SU-DHL-6 (cell line): Measurements from ENCODE around the gene TAX1BP1.

Experiments used
- H2AFZ ChIP-seq: fragments of 200-600 bp; sonication (generic); 2 replicates; pipeline ENCODE4 v1.6.1; 2014; ENCODE audit warnings: low read depth, mild to moderate bottlenecking, moderate library complexity, mixed read lengths, antibody characterized with exemption, low read length; ENCODE audit not compliant: severe bottlenecking
- H3F3A ChIP-seq: fragments of 200-600 bp; shearing (Covaris generic); 2 replicates; pipeline ENCODE4 v1.6.0; 2016; ENCODE audit warnings: antibody characterized with exemption, mild to moderate bottlenecking; ENCODE audit not compliant: insufficient read depth
- H3K27ac ChIP-seq: fragments of 200-600 bp; sonication (generic); 2 replicates; pipeline ENCODE4 v1.5.1; 2016; ENCODE audit warnings: low read depth, mild to moderate bottlenecking, low read length, moderate library complexity, mixed read lengths
- H3K27me3 ChIP-seq: fragments of 200-600 bp; sonication (generic), shearing (Covaris generic); 2 replicates; pipeline ENCODE4 v1.6.0; 2014; ENCODE audit warnings: mild to moderate bottlenecking, low read length
- H3K36me3 ChIP-seq: fragments of 200-600 bp; sonication (generic); 2 replicates; pipeline ENCODE4 v1.6.1; 2014; ENCODE audit warnings: mild to moderate bottlenecking, low read length, mixed read lengths
- H3K4me2 ChIP-seq: fragments of 300-600, 200-600 bp; shearing (Covaris generic), sonication (generic); 2 replicates; pipeline ENCODE4 v1.6.0; 2014; ENCODE audit warnings: low read length, low read depth, mild to moderate bottlenecking; ENCODE audit not compliant: poor library complexity, severe bottlenecking
- H3K4me3 ChIP-seq: fragments of 200-600 bp; sonication (generic); 2 replicates; pipeline ENCODE4 v1.5.1; 2014; ENCODE audit warnings: antibody characterized with exemption, low read length, mild to moderate bottlenecking, mixed read lengths; ENCODE audit not compliant: insufficient read depth, poor library complexity, severe bottlenecking
- H3K79me2 ChIP-seq: fragments of 200-600 bp; sonication (generic); 2 replicates; pipeline ENCODE4 v1.6.1; 2014; ENCODE audit warnings: mild to moderate bottlenecking, low read length, moderate library complexity; ENCODE audit not compliant: insufficient read depth
- H3K9ac ChIP-seq: fragments of 200-600 bp; sonication (generic); 2 replicates; pipeline ENCODE4 v1.7.0; 2014; ENCODE audit warnings: mild to moderate bottlenecking, low read length
- H3K9me2 ChIP-seq: fragments of 200-600 bp; sonication (generic); replicated peaks from 2 replicates; pipeline ENCODE4 v1.6.1; 2014; ENCODE audit warnings: low read length; ENCODE audit not compliant: insufficient read depth
- H3K9me3 ChIP-seq: fragments of 200-600 bp; sonication (generic); 2 replicates; pipeline ENCODE4 v1.6.1; 2014; ENCODE audit warnings: low read length, mixed read lengths; ENCODE audit not compliant: insufficient read depth
- H4K20me1 ChIP-seq: fragments of 200-600 bp; sonication (generic); 2 replicates; pipeline ENCODE4 v1.6.1; 2014; ENCODE audit warnings: low read depth, mild to moderate bottlenecking, antibody characterized with exemption, low read length, moderate library complexity, mixed read lengths
- CTCF ChIP-seq: fragments of 200-600 bp; sonication (generic); IDR thresholded peaks from one replicate; pipeline ENCODE4 v1.5.1; 2017; ENCODE audit warnings: antibody characterized with exemption, mild to moderate bottlenecking, low read length, moderate library complexity; ENCODE audit not compliant: insufficient read depth, poor library complexity, severe bottlenecking
- EZH2phosphoT487 ChIP-seq: fragments of 200-600 bp; sonication (generic), shearing (Covaris generic); conservative IDR thresholded peaks from 2 replicates; pipeline ENCODE4 v1.6.1; 2018; ENCODE audit warnings: mild to moderate bottlenecking, antibody characterized with exemption, low read length, moderate library complexity, mixed read lengths

The TAX1BP1 gene

GRCh38 chr7:27765841-27766240 lies 25.9 kb downstream of the TAX1BP1 start:
- no peaks in the 10 kb centered on the region for H3K9me3 ChIP-seq
- H3K79me2 ChIP-seq: no peaks in the 10 kb centered on the region; the same call in 1 of the 2 replicates
- H3K4me2 ChIP-seq: no peak overlapping the region
- no peak overlapping the region for H2AFZ ChIP-seq
- H4K20me1 ChIP-seq: no peaks in the 10 kb centered on the region
- H3F3A ChIP-seq: peaks cover 6% of the 10 kb centered on the region; the same call in 1 of the 2 replicates
- H3K9ac ChIP-seq: no peak overlapping the region
- TF ChIP-seq EZH2phosphoT487 (no peak), CTCF (no peak)
- H3K4me3 ChIP-seq: no peak overlapping the region
- H3K36me3 ChIP-seq: peaks cover 24% of the 10 kb centered on the region; the same call in 1 of the 2 replicates
- H3K27me3 ChIP-seq: no peaks in the 10 kb centered on the region
- H3K27ac ChIP-seq: no peak overlapping the region
- H3K9me2 ChIP-seq: no peaks in the 10 kb centered on the region

- no peaks in the 10 kb centered on the region for H3K9me2 ChIP-seq
- no peak overlapping the region for H3K27ac ChIP-seq
- peaks cover 6% of the 10 kb centered on the region; the same call in 1 of the 2 replicates for H3F3A ChIP-seq
- H4K20me1 ChIP-seq: no peaks in the 10 kb centered on the region
- H3K79me2 ChIP-seq: no peaks in the 10 kb centered on the region; the same call in 1 of the 2 replicates
- peaks cover 29% of the 10 kb centered on the region; the same call in 1 of the 2 replicates for H3K36me3 ChIP-seq
- no peak overlapping the region for H2AFZ ChIP-seq
- no peak overlapping the region for H3K9ac ChIP-seq
- no peak overlapping the region for H3K4me2 ChIP-seq
- no peak for TF ChIP-seq EZH2phosphoT487
- H3K4me3 ChIP-seq: no peak overlapping the region
- H3K27me3 ChIP-seq: no peaks in the 10 kb centered on the region
- H3K9me3 ChIP-seq: no peaks in the 10 kb centered on the region
These were observed 27.4 kb downstream of the TAX1BP1 start for GRCh38 chr7:27767374-27767773.

- Histone ChIP-seq H3K4me2 (no peak overlapping the region), H3K9me3 (no peaks in the 10 kb centered on the region), H3K27ac (no peak overlapping the region), H3K27me3 (no peaks in the 10 kb centered on the region), H3K4me3 (no peak overlapping the region), H3K79me2 (no peaks in the 10 kb centered on the region; the same call in 1 of the 2 replicates), H3K9ac (no peak overlapping the region), H4K20me1 (no peaks in the 10 kb centered on the region), H3F3A (peaks cover 11% of the 10 kb centered on the region), H3K36me3 (peaks cover 29% of the 10 kb centered on the region; the same call in 1 of the 2 replicates), H3K9me2 (no peaks in the 10 kb centered on the region), H2AFZ (no peak overlapping the region)
- TF ChIP-seq EZH2phosphoT487 (no peak), CTCF (no peak)
These were observed 31.1 kb downstream of the TAX1BP1 start for GRCh38 chr7:27771111-27771510.

- Histone ChIP-seq H3K79me2 (no peaks in the 10 kb centered on the region), H2AFZ (no peak overlapping the region), H4K20me1 (no peaks in the 10 kb centered on the region), H3K27me3 (no peaks in the 10 kb centered on the region), H3K27ac (no peak overlapping the region), H3K9me3 (no peaks in the 10 kb centered on the region), H3K4me2 (no peak overlapping the region), H3K36me3 (peaks cover 11% of the 10 kb centered on the region; the same call in 1 of the 2 replicates), H3K9ac (no peak overlapping the region), H3K4me3 (no peak overlapping the region), H3F3A (peaks cover 4% of the 10 kb centered on the region; the same call in 1 of the 2 replicates), H3K9me2 (no peaks in the 10 kb centered on the region)
- TF ChIP-seq CTCF: peak; percentile 82
- no peak for TF ChIP-seq EZH2phosphoT487
These were observed 34.9 kb downstream of the TAX1BP1 start for GRCh38 chr7:27774717-27775328.
